GM18870 (cell line): ENCODE results near the gene USP10.
"Not testable (repeated sequence)": the region's sequence is repeated elsewhere in the genome, so short reads cannot be mapped to it uniquely, and the experiment has no call there.

Source experiments
- ATAC-seq: cut with Tn5 transposase; IDR thresholded peaks from one replicate; pipeline ENCODE4 v1.9.1; 2021; ENCODE audit warnings: moderate library complexity; ENCODE audit not compliant: unreplicated experiment

The USP10 gene

DNA sequence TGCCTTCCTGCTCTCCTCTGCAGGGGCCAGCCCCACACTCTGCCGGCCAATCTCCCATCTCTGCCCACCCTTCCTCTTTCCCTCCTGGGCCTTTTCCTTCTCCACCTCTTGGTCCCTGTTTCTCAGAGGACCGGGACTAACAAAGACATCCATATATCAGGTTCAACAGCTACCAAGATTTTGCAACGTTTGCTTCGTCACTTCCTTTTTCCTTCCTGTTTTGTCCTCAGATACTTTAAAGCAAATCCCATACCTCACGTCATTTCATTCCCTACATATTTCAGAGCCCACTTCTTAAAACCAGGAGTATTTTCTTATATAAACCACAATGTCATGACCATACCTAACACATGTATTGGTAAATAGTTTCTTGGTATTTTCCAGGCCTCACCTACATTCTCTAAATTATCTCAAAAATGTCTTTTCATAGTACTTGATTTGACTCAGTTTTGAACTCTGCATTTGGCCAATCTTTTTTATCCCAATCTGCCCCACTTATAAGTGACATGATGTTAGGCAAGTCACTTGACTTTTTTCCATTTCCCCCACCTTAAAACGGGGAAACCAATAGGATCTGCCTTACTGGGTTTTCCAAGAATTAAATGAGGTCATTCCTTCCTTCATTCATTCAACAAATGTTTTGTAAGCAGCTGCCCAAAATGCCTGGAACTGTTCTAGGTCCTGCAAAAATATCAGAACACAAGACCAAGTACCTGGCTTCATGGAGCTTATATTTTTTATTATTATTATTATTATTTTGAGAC, 7.2 kb upstream of the USP10 start:
- ATAC-seq: no peak

DNA sequence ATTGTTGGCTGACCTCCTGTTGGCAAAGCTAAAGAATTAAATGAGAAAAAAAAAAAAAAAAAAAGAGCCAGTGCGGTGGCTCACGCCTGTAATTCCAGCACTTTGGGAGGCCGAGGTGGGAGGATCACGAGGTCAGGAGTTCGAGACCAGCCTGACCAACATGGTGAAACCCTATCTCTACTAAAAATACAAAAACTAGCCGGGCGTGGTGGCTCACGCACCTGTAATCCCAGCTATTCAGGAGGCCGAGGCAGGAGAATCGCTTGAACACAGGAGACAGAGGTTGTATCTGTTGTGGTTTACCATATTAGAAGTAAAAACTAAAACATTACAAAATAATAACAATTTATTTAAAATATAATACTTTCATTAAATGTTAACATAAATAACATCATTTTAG, 5.9 kb upstream of the USP10 start:
- ATAC-seq: not testable (repeated sequence)

DNA sequence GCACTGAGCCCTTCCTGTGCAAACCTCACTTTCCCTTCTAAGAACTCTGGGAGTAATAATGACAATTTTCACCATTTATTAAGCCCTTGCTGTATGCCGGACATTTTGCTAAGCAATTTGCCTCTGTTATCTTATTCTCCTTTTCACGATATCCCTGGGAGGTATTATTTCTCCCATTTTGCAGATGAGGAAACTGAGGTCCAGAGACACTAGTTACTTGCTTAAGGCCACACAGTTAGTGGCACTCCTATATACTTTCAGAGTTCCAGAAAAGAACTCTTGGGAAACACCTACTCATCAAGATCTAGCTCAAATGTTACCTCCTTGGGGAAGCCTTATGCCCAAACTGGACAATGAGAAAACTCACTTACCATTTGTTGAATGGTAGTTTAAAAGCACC, 4.8 kb upstream of the USP10 start:
- ATAC-seq: no peak

GRCh38 chr16:84699147-84699711, 571 bp upstream of the USP10 start:
- ATAC-seq: peak; percentile 7

DNA sequence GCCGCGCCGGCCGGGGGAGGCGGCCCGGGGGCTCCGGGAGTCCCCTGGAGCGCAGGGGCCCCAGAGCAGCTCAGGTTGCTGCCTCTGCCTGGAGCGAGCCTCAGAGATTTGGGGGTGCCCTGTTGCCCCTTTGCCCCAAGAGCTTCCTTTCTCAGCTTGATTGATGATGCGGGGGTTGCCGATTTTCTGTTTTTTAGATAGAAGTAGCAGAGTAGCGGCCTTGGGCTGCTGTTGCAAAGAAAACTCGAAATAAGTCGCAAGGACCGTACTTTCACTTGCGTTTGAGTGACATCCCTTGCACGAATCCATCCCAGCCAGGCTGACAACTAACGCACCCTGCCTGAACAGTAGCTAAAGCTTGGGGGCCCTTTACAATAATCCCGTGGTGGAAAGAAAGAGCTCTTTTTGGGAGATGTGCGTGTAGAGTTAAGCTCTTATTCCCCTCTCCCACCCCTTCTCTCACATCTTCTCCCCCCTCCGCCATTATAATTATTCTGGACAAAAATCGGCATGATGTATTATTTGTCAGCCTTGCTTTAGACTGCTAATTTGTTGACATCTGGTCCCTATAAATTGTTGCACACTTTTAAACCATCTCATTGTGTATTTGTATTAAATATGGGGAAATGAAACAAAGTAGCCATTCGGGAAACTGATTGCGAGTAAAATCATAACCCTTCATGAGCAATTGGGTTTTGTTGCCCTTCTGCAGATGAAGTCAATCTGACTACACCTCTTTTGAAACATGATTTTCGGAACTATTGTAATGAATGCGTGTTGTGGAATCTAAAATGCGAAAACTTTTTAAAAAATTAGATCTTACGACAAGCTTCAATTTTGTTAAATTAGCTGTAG, 873 bp downstream of the USP10 start:
- peak; percentile 25 for ATAC-seq

DNA sequence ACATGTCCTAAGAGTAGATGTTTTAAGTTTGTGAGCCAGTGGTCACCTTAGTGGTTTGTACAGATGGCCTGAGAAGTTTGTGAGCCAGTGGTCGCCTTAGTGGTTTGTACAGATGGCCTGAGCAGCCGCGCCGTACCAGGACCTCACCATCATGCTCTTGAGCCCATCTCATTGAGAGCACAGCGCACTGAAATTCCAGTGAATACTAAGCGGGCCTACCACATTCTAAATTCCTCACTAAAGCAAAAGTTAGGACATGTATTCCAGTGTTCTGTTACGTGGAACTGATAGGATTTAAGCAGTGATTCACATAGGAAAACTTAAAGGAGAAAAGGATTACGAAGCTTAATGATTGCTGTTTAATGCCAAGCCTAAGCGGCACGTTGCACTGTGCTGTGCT, 3.9 kb downstream of the USP10 start:
- ATAC-seq: no peak

GRCh38 chr16:84704253-84704652, 4.5 kb downstream of the USP10 start:
- ATAC-seq: no peak

GRCh38 chr16:84706856-84707255, 7.1 kb downstream of the USP10 start:
- no peak for ATAC-seq

- ATAC-seq: no peak
Observed at GRCh38 chr16:84709609-84710008, 9.8 kb downstream of the USP10 start.

GRCh38 chr16:84710686-84711085, 10.9 kb downstream of the USP10 start:
- no peak for ATAC-seq

GRCh38 chr16:84712138-84712671, 12.4 kb downstream of the USP10 start:
- no peak for ATAC-seq

DNA sequence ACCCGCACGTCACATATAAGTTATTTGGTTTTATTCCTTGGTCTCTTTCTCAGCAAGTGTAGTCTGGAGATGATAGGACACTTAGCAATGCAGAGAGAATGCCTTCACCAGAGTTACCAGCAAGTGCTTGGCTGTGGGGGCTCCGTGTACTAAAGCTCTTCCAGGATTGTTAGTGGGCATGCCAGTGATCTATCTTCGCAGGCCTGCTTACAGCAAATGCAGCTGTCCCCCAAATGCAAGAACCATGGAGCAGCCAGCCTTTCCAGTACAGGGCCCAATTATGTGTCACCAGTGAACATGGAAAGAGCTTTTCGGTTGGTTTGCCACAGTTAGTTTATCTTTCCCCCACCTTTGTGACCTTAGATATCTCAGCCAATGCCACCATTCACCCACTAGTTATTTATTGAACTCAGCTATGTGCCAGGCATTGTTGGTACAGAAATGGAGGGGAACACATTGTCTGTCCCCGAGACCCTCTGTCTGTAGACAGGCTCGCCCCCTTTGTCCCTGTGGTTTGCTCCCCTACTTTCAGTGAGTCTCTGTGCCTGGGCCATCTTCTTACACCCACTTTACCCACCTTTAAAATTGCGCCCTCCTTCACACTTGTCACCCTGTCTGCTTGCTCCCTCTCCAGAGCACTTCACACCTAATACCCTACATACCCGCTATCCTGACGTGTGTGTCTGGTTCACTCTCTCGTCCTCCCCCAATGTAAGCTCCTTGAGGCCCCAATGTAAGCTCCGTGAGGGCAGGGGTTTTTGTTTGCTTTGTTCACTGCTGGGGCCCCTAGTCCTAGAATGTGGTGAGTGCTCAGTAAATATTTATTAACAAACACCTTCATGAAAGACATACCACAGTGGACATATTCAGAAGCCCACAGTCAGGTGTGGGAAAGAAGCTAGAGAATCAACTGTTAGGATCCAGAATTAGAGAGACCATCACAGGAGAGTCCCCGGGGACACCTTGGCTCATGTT, 13.3 kb downstream of the USP10 start:
- no peak for ATAC-seq

- no peak for ATAC-seq
Observed at GRCh38 chr16:84714028-84714427, 14.2 kb downstream of the USP10 start.

DNA sequence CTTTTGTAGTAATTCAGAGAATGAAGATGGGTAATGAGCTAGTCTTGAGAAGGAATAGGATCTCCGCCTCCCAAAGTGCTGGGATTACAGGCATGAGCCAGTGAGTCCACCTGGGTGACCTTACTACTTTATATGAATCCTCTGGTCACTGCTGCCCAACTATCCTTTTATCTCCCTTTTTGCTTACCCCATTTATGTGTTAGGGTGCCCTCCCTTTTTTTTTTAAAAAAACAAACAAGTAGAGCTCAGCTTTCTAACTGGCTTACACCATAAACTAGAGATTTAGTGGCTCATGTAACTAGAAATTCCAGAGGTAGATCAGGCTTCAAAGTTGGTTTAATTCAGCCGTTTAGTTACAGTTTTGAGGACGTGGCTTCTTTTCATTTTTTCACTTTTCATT, 15.6 kb downstream of the USP10 start:
- ATAC-seq: no peak

DNA sequence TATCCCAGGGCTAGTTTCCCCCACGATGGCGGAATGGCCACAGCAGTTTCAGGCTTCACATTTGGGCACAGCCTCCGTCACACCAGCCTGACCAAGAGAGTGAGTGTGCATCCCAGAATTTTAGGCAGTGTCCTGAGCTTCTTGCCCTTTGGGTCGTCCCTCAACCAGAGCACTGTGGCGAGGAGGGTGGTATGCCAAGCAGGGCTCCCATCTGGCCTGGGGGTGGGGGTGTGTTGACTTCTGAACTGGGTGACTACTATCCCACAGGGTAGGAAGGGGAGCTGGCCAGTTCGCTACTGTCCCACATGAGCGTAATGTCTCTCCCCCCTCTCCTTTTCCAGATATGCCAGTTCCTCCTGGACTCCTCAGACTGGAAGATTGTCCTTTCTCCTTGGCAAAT, 16.1 kb downstream of the USP10 start:
- no peak for ATAC-seq

GRCh38 chr16:84716740-84717139, 16.9 kb downstream of the USP10 start:
- no peak for ATAC-seq

DNA sequence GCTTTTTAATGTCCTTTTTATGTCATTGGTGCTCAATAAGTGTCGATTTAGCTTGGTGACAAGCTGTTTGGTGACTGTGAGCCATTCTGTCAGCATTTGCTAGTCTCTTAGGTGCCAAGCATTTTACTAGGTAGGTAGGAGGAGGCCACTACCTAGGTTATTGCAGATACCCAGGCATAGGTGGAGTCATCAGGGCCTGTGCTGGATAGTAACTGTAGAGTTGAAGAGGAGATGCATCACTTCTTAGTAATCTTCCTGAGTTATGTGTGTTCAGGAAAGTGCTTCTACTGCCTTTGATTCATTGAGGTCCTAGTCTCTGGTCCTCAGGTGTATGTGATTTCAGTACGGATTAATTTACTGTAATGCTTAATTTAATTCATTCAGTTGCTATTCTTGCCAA, 17.7 kb downstream of the USP10 start:
- no peak for ATAC-seq

- no peak for ATAC-seq
Observed at GRCh38 chr16:84720177-84720579, 20.4 kb downstream of the USP10 start.

DNA sequence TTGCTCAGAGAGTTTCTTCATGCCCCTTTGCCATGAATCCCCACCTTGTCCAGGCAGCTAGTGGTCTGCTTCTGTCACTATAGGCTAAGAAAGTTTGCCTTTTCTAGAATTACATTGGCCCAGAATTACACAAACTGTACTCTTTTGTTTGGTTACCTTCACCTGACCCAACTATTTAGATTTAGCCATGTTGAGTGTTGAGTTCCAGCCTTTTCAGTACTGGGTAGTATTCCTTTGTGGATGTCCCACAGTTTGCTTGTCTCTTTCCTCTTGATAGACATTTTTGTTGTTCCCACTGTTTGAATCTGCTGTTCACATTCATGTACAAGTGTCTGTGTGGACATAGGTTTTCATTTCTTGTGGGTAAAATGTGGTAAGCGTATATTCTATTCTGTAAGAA, 22.3 kb downstream of the USP10 start:
- ATAC-seq: no peak

DNA sequence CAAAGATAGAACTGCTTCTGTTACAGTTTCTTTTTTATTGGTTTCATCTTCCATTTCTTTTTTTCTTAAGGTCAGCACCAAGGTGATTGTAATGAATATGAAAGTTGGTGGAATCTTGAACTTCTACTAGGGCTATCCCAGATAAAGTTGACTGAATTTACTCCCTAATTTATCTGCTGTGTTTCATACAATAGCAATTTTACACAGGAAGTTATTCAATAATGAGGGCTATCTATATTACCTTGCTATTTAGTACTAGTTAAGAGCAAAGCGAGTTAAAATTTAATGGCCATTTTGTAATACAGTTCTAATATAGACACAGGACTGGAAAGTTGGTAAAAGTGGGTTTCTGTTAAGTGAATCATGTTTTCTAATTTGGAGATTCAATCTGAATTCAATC, 24.1 kb downstream of the USP10 start:
- no peak for ATAC-seq
